Fibroblast of lung (primary cell): ENCODE results near the gene COQ4. TPM values are rescaled to one million over a fixed set of nuclear protein-coding genes. Genes with fewer than 3 reads are reported as not detected.
A peak's percentile ranks its signal among the peaks of the same experiment; 100 is the strongest.

Source experiments
- DNase-seq, 2 donors: peaks; one replicate each; pipeline versions ENCODE4 v3.0.0 to v3.0.0-alpha.2; 2010; ENCODE audit warnings: low read depth in 2 of 2
- H2AFZ ChIP-seq: 2 replicates; pipeline ENCODE4 v1.5.1; 2012; ENCODE audit warnings: low read length, control low read depth, inconsistent platforms
- H3K27ac ChIP-seq: 2 replicates; pipeline ENCODE4 v1.5.1; 2011; ENCODE audit warnings: low read length, control low read depth; ENCODE audit not compliant: insufficient read depth
- H3K27me3 ChIP-seq: 2 replicates; pipeline ENCODE4 v1.5.1; 2011; ENCODE audit warnings: mild to moderate bottlenecking, low read length; ENCODE audit not compliant: control insufficient read depth, insufficient read depth
- H3K36me3 ChIP-seq: 2 replicates; pipeline ENCODE4 v1.5.1; 2011; ENCODE audit warnings: low read length; ENCODE audit not compliant: control insufficient read depth, insufficient read depth
- H3K4me1 ChIP-seq: 2 replicates; pipeline ENCODE4 v1.5.1; 2011; ENCODE audit warnings: low read length; ENCODE audit not compliant: control insufficient read depth, insufficient read depth; ENCODE audit errors: extremely low read depth
- H3K4me2 ChIP-seq: 2 replicates; pipeline ENCODE4 v1.5.1; 2011; ENCODE audit warnings: low read length, control low read depth; ENCODE audit not compliant: insufficient read depth; ENCODE audit errors: extremely low read depth
- H3K4me3 ChIP-seq, 4 experiments: fragments of 200-600 bp in 1 of 4; sonication (generic) in 1 of 4; replicated peaks in 1 of 4; 2 replicates each; pipeline ENCODE4 v1.5.1; 2011 to 2016; ENCODE audit warnings: low read length in 4 of 4, low read depth in 3 of 4, mild to moderate bottlenecking in 3 of 4, control low read depth in 2 of 4, inconsistent platforms in 1 of 4, mixed read lengths in 1 of 4; ENCODE audit not compliant: insufficient read depth in 1 of 4; ENCODE audit errors: control extremely low read depth in 1 of 4
- H3K79me2 ChIP-seq: 2 replicates; pipeline ENCODE4 v1.5.1; 2012; ENCODE audit warnings: mild to moderate bottlenecking, low read length, inconsistent platforms; ENCODE audit not compliant: control insufficient read depth, insufficient read depth
- H3K9ac ChIP-seq: 2 replicates; pipeline ENCODE4 v1.5.1; 2011; ENCODE audit warnings: mild to moderate bottlenecking, low read length, control low read depth; ENCODE audit not compliant: insufficient read depth
- H3K9me3 ChIP-seq: 2 replicates; pipeline ENCODE4 v1.5.1; 2012; ENCODE audit warnings: low read depth, low read length; ENCODE audit not compliant: control insufficient read depth, insufficient read depth
- H4K20me1 ChIP-seq: 2 replicates; pipeline ENCODE4 v1.5.1; 2011; ENCODE audit warnings: low read length; ENCODE audit not compliant: control insufficient read depth, insufficient read depth; ENCODE audit errors: extremely low read depth
- CTCF ChIP-seq, 2 donors: IDR thresholded peaks in 1 of 2; conservative IDR thresholded peaks in 1 of 2; 1 replicate in 1 of 2; 2 replicates in 1 of 2; pipeline ENCODE4 v1.5.1; 2011 to 2012; ENCODE audit warnings: low read length in 2 of 2, control low read depth in 1 of 2, inconsistent platforms in 1 of 2, low read depth in 1 of 2, mild to moderate bottlenecking in 1 of 2
- EZH2 ChIP-seq: IDR thresholded peaks from 2 replicates; pipeline ENCODE4 v1.5.1; 2012; ENCODE audit warnings: low read length, control low read depth, mild to moderate bottlenecking; ENCODE audit errors: missing control alignments
- polyA plus RNA-seq, 2 donors: library from polyadenylated mRNA; depleted of rRNA in 1 of 2; stranded (reverse) in 1 of 2; unstranded in 1 of 2; fragments of >200 nt; gene quantifications; 2 replicates each; pipeline ENCODE4 v1.2.1, GENCODE V29; 2011 to 2012; ENCODE audit warnings: missing spikeins in 1 of 2
- total RNA-seq: library from RNA; depleted of rRNA; stranded (reverse); fragments of >200 nt; gene quantifications from 2 replicates; pipeline ENCODE4 v1.2.1, GENCODE V29; 2014

COQ4 gene
- total and polyA plus RNA-seq, 2 donors (not counting 1 experiment from before 2014, with no cell fraction given), result 11.2 to 18.7 TPM

- Histone ChIP-seq H3K9me3 (no peaks in the 10 kb centered on the region), H3K4me3 (no peak overlapping the region), H3K36me3 (peaks cover 9% of the 10 kb centered on the region), H2AFZ (no peak overlapping the region), H3K79me2 (peaks cover 2% of the 10 kb centered on the region), H3K27ac (no peak overlapping the region), H3K4me1 (no peaks in the 10 kb centered on the region), H3K4me2 (no peak overlapping the region), H3K27me3 (no peaks in the 10 kb centered on the region), H3K9ac (no peak overlapping the region), H4K20me1 (no peaks in the 10 kb centered on the region)
- DNase-seq, result peak in 1 of 2 donors; percentile 47
- TF ChIP-seq CTCF (conservative IDR thresholded peaks at IDR 0.05 in 1 of 2, IDR thresholded peaks at IDR 0.05 in 1 of 2; ENCODE audit: low read depth in 1 of 2, low read length in 2 of 2), result no peak
- no peak for TF ChIP-seq EZH2
These were observed 59.6 kb downstream of the COQ4 start for GRCh38 chr9:128382261-128382660.

GRCh38 chr9:128383007-128383753, 60.5 kb downstream of the COQ4 start:
- Histone ChIP-seq H3K27me3 (no peaks in the 10 kb centered on the region), H3K27ac (no peak overlapping the region), H3K9ac (no peak overlapping the region), H3K4me2 (no peak overlapping the region), H3K9me3 (no peaks in the 10 kb centered on the region), H3K4me1 (no peaks in the 10 kb centered on the region), H4K20me1 (no peaks in the 10 kb centered on the region), H3K79me2 (no peaks in the 10 kb centered on the region), H3K36me3 (peaks cover 8% of the 10 kb centered on the region), H3K4me3 (no peak overlapping the region), H2AFZ (no peak overlapping the region)
- DNase-seq, result no peak
- TF ChIP-seq CTCF (conservative IDR thresholded peaks at IDR 0.05 in 1 of 2, IDR thresholded peaks at IDR 0.05 in 1 of 2; ENCODE audit: low read depth in 1 of 2, low read length in 2 of 2) (no peak), EZH2 (no peak)

Other genes with a start within 250 kb of the COQ4 start
- 57.3 and 57.6 TPM in 2 replicates for gene PTGES2, start 195.1 kb upstream of the COQ4 start, total RNA-seq
- gene PTGES2, start 195.1 kb upstream of the COQ4 start, polyA plus RNA-seq, result 44.8 and 60.7 TPM in 2 replicates
- not detected in 2 replicates for gene LCN2, start 173.4 kb upstream of the COQ4 start, total RNA-seq
- not detected in 2 replicates for gene LCN2, start 173.4 kb upstream of the COQ4 start, polyA plus RNA-seq
- gene BBLN, start 162.6 kb upstream of the COQ4 start, total RNA-seq, result 22.1 and 29.4 TPM in 2 replicates
- gene BBLN, start 162.6 kb upstream of the COQ4 start, polyA plus RNA-seq, result 23.8 TPM in 2 replicates
- gene CIZ1, start 131.3 kb upstream of the COQ4 start, total RNA-seq, result 21.3 and 27.2 TPM in 2 replicates
- gene CIZ1, start 131.3 kb upstream of the COQ4 start, polyA plus RNA-seq, result 26.1 and 48.4 TPM in 2 replicates
- 11.8 and 30.4 TPM in 2 replicates for gene DNM1, start 119.5 kb upstream of the COQ4 start, total RNA-seq
- 3.7 and 11.6 TPM in 2 replicates for gene DNM1, start 119.5 kb upstream of the COQ4 start, polyA plus RNA-seq
- 96.0 and 118 TPM in 2 replicates for gene GOLGA2, start 46.8 kb upstream of the COQ4 start, total RNA-seq
- gene GOLGA2, start 46.8 kb upstream of the COQ4 start, polyA plus RNA-seq, result 107 and 126 TPM in 2 replicates
- gene SWI5, start 46.6 kb upstream of the COQ4 start, total RNA-seq, result 35.4 and 35.7 TPM in 2 replicates
- gene SWI5, start 46.6 kb upstream of the COQ4 start, polyA plus RNA-seq, result 46.7 and 62.6 TPM in 2 replicates
- 18.7 and 22.6 TPM in 2 replicates for gene TRUB2, start 392 bp upstream of the COQ4 start, total RNA-seq
- gene TRUB2, start 392 bp upstream of the COQ4 start, polyA plus RNA-seq, result 10.4 and 13.7 TPM in 2 replicates
- 11.7 and 11.8 TPM in 2 replicates for gene SLC27A4, start 17.7 kb downstream of the COQ4 start, total RNA-seq
- gene SLC27A4, start 17.7 kb downstream of the COQ4 start, polyA plus RNA-seq, result 10.3 and 13.3 TPM in 2 replicates
- 23.6 and 28.6 TPM in 2 replicates for gene URM1, start 48.5 kb downstream of the COQ4 start, total RNA-seq
- 35.3 and 43.3 TPM in 2 replicates for gene URM1, start 48.5 kb downstream of the COQ4 start, polyA plus RNA-seq
- gene CERCAM, start 98.0 kb downstream of the COQ4 start, total RNA-seq, result 44.9 and 64.2 TPM in 2 replicates
- 56.9 and 90.5 TPM in 2 replicates for gene CERCAM, start 98.0 kb downstream of the COQ4 start, polyA plus RNA-seq
- 17.7 and 20.6 TPM in 2 replicates for gene ODF2, start 133.2 kb downstream of the COQ4 start, total RNA-seq
- gene ODF2, start 133.2 kb downstream of the COQ4 start, polyA plus RNA-seq, result 10.2 and 16.7 TPM in 2 replicates
- 22.1 and 23.6 TPM in 2 replicates for gene GLE1, start 181.9 kb downstream of the COQ4 start, total RNA-seq
- 14.7 and 26.7 TPM in 2 replicates for gene GLE1, start 181.9 kb downstream of the COQ4 start, polyA plus RNA-seq
- gene SPTAN1, start 229.7 kb downstream of the COQ4 start, total RNA-seq, result 229 and 518 TPM in 2 replicates
- 189 and 207 TPM in 2 replicates for gene SPTAN1, start 229.7 kb downstream of the COQ4 start, polyA plus RNA-seq